GM18508 (cell line): ENCODE measurements around the gene TUBB8.
"Not testable (repeated sequence)": the region's sequence is repeated elsewhere in the genome, so short reads cannot be mapped to it uniquely, and the experiment has no call there.

Experiments
- ATAC-seq: cut with Tn5 transposase; IDR thresholded peaks from one replicate; pipeline ENCODE4 v1.9.1; 2021; ENCODE audit warnings: moderate number of reproducible peaks; ENCODE audit not compliant: insufficient read depth, unreplicated experiment

The TUBB8 gene

GRCh38 chr10:49926-50325, 830 bp upstream of the TUBB8 start:
- ATAC-seq, result not testable (repeated sequence)

GRCh38 chr10:47864-48263, 1.2 kb downstream of the TUBB8 start:
- ATAC-seq, result not testable (repeated sequence)

- not testable (repeated sequence) for ATAC-seq
Observed at GRCh38 chr10:13315-13635, 35.8 kb downstream of the TUBB8 start.

- ATAC-seq, result not testable (repeated sequence)
Observed at GRCh38 chr10:12444-13314, 36.4 kb downstream of the TUBB8 start.

- ATAC-seq, result not testable (repeated sequence)
Observed at GRCh38 chr10:11260-11659, 37.8 kb downstream of the TUBB8 start.

- ATAC-seq, result not testable (repeated sequence)
Observed at GRCh38 chr10:10261-10971, 38.7 kb downstream of the TUBB8 start.
